Natural killer cell (primary cell): ENCODE data around the gene APBA2. TPM values are rescaled to one million over a fixed set of nuclear protein-coding genes. Genes with fewer than 3 reads are reported as not detected.

Experiments used
- ATAC-seq, 3 donors: fragments of 150-1000 bp in 2 of 3; fragments of 200-7000 bp in 1 of 3; cut with Tn5 transposase; 1 replicate in 1 of 3; 2 replicates in 2 of 3; pipeline ENCODE4 v1.10.0; 2021; ENCODE audit warnings: mild to moderate bottlenecking in 2 of 3, moderate library complexity in 2 of 3
- DNase-seq, 2 donors: peaks; one replicate each; pipeline versions ENCODE4 v3.0.0 to v3.0.0-alpha.2; 2013 to 2021; ENCODE audit warnings: mixed read lengths in 1 of 2
- H3K27ac ChIP-seq: one replicate; pipeline ENCODE4 v1.5.1; 2013; ENCODE audit warnings: mild to moderate bottlenecking, low read length
- H3K27me3 ChIP-seq: one replicate; pipeline ENCODE4 v1.6.1; 2013; ENCODE audit warnings: low read length; ENCODE audit not compliant: control insufficient read depth, insufficient read depth
- H3K36me3 ChIP-seq: one replicate; pipeline ENCODE4 v1.6.1; 2013; ENCODE audit warnings: low read length; ENCODE audit not compliant: control insufficient read depth, insufficient read depth
- H3K4me1 ChIP-seq: one replicate; pipeline ENCODE4 v1.6.1; 2013; ENCODE audit warnings: low read length; ENCODE audit not compliant: control insufficient read depth, insufficient read depth
- H3K4me3 ChIP-seq: one replicate; pipeline ENCODE4 v1.5.1; 2013; ENCODE audit warnings: low read length
- H3K9me3 ChIP-seq: one replicate; pipeline ENCODE4 v1.6.1; 2013; ENCODE audit warnings: low read length; ENCODE audit not compliant: control insufficient read depth, insufficient read depth
- H3K27ac Mint-ChIP-seq, 2 donors: one replicate each; pipeline ENCODE4 v1.8.0; 2022; ENCODE audit warnings: mild to moderate bottlenecking in 2 of 2, mixed read lengths in 2 of 2, moderate library complexity in 1 of 2
- H3K27me3 Mint-ChIP-seq, 2 donors: one replicate each; pipeline ENCODE4 v1.8.0; 2022; ENCODE audit warnings: low read depth in 2 of 2, mixed read lengths in 2 of 2
- H3K36me3 Mint-ChIP-seq: one replicate; pipeline ENCODE4 v1.8.0; 2022; ENCODE audit warnings: mixed read lengths
- H3K4me1 Mint-ChIP-seq, 2 donors: one replicate each; pipeline ENCODE4 v1.8.0; 2022; ENCODE audit warnings: mixed read lengths in 2 of 2
- H3K4me3 Mint-ChIP-seq: one replicate; pipeline ENCODE4 v1.8.0; 2022; ENCODE audit warnings: mild to moderate bottlenecking, moderate library complexity, mixed read lengths
- H3K9me3 Mint-ChIP-seq, 2 donors: one replicate each; pipeline ENCODE4 v1.8.0; 2022; ENCODE audit warnings: mixed read lengths in 2 of 2
- WGBS: methylation state at CpG from one replicate; pipeline ENCODE4 v1.1.7; 2013; ENCODE audit warnings: missing lambda C conversion rate; ENCODE audit not compliant: insufficient coverage; 5-methylcytosine and 5-hydroxymethylcytosine counted together
- intact Hi-C: fragments of 100-400 bp; cut with micrococcal nuclease; formaldehyde crosslinking; loops from one replicate; pipeline ENCODE4 v1.14.2; 2022
- total RNA-seq, 4 donors: library from RNA; stranded (reverse); fragments of 120-200 nt in 1 of 4; gene quantifications; one replicate each; pipeline versions ENCODE4 v1.2.3 to v1.2.4, GENCODE V29; 2013 to 2022
- TF ChIP-seq, protein P1 (sequence below): fragments of 200-600 bp; IDR thresholded peaks from one replicate; pipeline ENCODE4 v1.8.0; 2022; ENCODE audit warnings: antibody characterized with exemption

The APBA2 gene
- total RNA-seq, 3 donors from 2014 or later (not counting 1 experiment from before 2014, with no cell fraction given), result 96.4 to 119 (median 97.9) TPM

DNA sequence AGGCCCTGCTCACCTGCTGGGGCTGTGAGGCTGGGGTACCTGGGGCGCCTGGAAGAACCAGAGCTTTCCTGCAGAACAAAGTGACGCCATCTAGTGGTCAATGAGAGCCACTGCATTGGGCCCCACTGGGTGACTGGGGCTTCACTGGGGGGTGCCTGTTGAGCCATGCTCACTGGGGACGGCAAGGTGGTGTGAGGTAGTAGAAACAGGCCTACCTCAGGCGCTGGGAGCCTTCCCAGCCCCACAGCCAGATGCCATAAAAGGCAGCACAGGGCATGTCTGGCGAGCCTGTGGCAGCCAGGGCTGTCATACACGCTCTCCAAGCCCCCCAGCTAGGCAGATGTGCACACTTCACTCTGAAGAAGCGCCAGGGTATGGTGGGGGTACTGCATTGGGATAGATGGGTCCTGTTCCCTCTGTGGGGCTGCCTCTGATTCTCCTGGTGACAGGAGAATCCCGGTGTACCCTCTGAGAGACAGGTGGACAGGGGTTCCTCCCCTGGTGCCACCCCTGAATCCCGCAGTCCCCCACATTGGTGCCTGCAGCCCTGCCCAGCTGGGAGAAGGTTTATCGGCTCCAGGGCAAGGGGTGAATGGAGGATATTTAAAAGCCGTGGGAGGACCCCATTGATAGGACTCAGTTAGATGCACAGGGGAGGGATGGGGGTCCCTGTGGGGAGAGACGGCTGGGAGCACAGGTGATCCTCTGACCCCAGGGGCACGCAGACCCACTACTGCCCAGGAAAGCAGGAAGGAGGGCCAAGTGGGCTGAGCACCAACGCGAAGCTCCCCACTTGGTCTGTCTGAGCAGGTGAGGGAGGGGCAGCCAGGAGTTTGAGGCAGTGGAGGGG, 205.1 kb downstream of the APBA2 start:
- H3K4me3 ChIP-seq, result no peak overlapping the region
- intact Hi-C loops, result loop anchor here (5.0 kb wide), 1 partner anchor 59 kb away; no protein-coding TSS in a partner anchor
- H3K9me3 ChIP-seq, result no peaks in the 10 kb centered on the region
- Mint-ChIP-seq H3K27ac (peak overlapping the region; percentile 73 to 92), H3K9me3 (no peaks in the 10 kb centered on the region), H3K27me3 (no peaks in the 10 kb centered on the region), H3K4me3 (peak overlapping the region; percentile 78), H3K36me3 (no peaks in the 10 kb centered on the region), H3K4me1 (peaks cover 40 to 48% of the 10 kb centered on the region in 2 donors)
- peaks cover 7% of the 10 kb centered on the region for H3K36me3 ChIP-seq
- DNase-seq (peak; percentile 55 to 70), ATAC-seq (peak; percentile 57 to 61 (median 61))
- peaks cover 37% of the 10 kb centered on the region for H3K4me1 ChIP-seq
- TF ChIP-seq, protein P1, sequence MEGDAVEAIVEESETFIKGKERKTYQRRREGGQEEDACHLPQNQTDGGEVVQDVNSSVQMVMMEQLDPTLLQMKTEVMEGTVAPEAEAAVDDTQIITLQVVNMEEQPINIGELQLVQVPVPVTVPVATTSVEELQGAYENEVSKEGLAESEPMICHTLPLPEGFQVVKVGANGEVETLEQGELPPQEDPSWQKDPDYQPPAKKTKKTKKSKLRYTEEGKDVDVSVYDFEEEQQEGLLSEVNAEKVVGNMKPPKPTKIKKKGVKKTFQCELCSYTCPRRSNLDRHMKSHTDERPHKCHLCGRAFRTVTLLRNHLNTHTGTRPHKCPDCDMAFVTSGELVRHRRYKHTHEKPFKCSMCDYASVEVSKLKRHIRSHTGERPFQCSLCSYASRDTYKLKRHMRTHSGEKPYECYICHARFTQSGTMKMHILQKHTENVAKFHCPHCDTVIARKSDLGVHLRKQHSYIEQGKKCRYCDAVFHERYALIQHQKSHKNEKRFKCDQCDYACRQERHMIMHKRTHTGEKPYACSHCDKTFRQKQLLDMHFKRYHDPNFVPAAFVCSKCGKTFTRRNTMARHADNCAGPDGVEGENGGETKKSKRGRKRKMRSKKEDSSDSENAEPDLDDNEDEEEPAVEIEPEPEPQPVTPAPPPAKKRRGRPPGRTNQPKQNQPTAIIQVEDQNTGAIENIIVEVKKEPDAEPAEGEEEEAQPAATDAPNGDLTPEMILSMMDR, result peak; percentile 97
- peak overlapping the region; percentile 76 for H3K27ac ChIP-seq
- H3K27me3 ChIP-seq, result no peaks in the 10 kb centered on the region
- 87% methylated on average over 15 of the region's 15 CpGs for WGBS

DNA sequence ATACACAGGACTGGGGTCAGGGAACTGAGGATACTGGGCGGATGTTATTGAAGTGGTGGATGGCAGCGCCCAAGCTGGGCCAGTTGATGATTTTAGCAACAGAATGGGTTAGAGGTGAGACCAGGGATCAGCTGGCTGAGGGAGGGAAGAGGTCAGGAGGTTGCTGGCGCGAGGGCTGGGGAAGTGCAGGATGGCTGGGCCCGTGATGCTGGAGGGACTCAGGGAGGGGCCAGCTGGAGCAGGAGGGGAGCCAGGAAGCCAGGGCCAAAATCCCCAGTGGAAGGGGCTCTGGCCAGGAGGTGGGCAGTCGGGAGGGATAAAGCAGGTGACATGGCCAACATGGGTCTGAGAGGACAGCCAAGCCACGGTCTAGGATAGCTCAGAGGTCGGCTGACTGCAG, 205.9 kb downstream of the APBA2 start:
- no peaks in the 10 kb centered on the region for H3K27me3 ChIP-seq
- H3K4me3 Mint-ChIP-seq, result no peak overlapping the region
- TF ChIP-seq, protein P1, result no peak
- H3K9me3 ChIP-seq, result no peaks in the 10 kb centered on the region
- H3K4me1 Mint-ChIP-seq, result peaks cover 40 to 48% of the 10 kb centered on the region in 2 donors
- intact Hi-C loops, result loop anchor here (5.0 kb wide), 1 partner anchor 59 kb away; no protein-coding TSS in a partner anchor
- H3K27ac Mint-ChIP-seq, result peak overlapping the region in 1 of 2 donors; percentile 73
- no peak overlapping the region for H3K27ac ChIP-seq
- H3K9me3 Mint-ChIP-seq, result no peaks in the 10 kb centered on the region
- WGBS, result 87% methylated on average over 8 of the region's 8 CpGs
- H3K36me3 ChIP-seq, result peaks cover 8% of the 10 kb centered on the region
- H3K36me3 Mint-ChIP-seq, result no peaks in the 10 kb centered on the region
- no peak for DNase-seq
- no peak overlapping the region for H3K4me3 ChIP-seq
- no peak for ATAC-seq
- no peaks in the 10 kb centered on the region for H3K27me3 Mint-ChIP-seq
- peaks cover 37% of the 10 kb centered on the region for H3K4me1 ChIP-seq

DNA sequence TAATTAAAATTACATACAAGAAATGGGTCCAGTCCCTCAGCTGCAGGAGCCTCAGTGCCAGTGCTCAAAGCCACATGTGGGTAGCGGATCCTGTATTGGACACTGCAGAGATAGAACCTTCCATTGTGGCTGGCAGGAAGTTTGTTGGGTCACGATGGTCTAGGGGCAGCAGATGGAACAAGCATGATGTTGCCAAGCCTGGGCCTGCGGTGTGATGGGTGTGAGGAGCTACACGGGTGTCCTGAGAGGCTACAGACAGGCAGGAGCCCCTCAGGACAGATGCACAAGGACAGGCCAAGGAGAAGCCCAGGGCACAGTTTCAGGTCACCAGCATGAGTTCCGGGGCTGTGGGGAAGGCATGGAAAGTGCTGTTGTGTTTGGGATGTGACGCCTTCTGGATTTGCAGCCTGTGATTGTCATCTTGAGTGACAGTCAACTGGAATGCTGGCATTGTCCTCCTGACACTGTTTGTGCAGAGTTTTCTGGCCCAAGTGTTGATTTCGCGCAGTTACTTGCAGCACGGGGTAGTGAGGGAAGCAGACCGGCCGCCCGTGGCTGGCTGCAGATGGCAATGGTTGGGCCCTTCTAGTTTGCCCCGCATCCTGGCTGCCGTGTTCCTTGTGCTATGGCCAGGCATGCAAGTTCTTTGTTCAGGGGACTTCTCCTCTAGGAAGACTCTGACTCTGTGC, 206.7 kb downstream of the APBA2 start:
- Mint-ChIP-seq H3K27me3 (no peaks in the 10 kb centered on the region), H3K27ac (peak overlapping the region in 1 of 2 donors; percentile 36), H3K9me3 (no peaks in the 10 kb centered on the region), H3K36me3 (no peaks in the 10 kb centered on the region), H3K4me3 (no peak overlapping the region), H3K4me1 (peaks cover 36 to 40% of the 10 kb centered on the region in 2 donors)
- 95% methylated on average over 14 of the region's 14 CpGs for WGBS
- no peak for ATAC-seq
- Histone ChIP-seq H3K4me1 (peaks cover 32% of the 10 kb centered on the region), H3K9me3 (no peaks in the 10 kb centered on the region), H3K27ac (no peak overlapping the region), H3K27me3 (no peaks in the 10 kb centered on the region), H3K36me3 (peaks cover 11% of the 10 kb centered on the region), H3K4me3 (no peak overlapping the region)
- TF ChIP-seq, protein P1, result no peak
- DNase-seq, result no peak
- intact Hi-C loops, result loop anchor here (5.0 kb wide), 1 partner anchor 60 kb away; no protein-coding TSS in a partner anchor
